Gastrocnemius medialis (tissue), 4 donors: Measurements from ENCODE around the gene YKT6. TPM values are rescaled to one million over a fixed set of nuclear protein-coding genes. Genes with fewer than 3 reads are reported as not detected.
A peak's percentile ranks its signal among the peaks of the same experiment; 100 is the strongest.

ENCODE experiments used
- ATAC-seq, 2 donors: fragments of 150-250 bp; one replicate each; pipeline ENCODE4 v1.9.1; 2016
- DNase-seq, 2 donors: peaks; one replicate each; pipeline ENCODE4 v3.0.0-alpha.2; 2019
- H3K27ac ChIP-seq, 4 donors: fragments of 200-600 bp; sonication (generic); 1 replicate in 1 of 4; 2 replicates in 3 of 4; pipeline ENCODE4 v1.5.1; 2016 to 2018; ENCODE audit warnings: mild to moderate bottlenecking in 2 of 4, moderate library complexity in 1 of 4
- H3K27me3 ChIP-seq, 3 donors: fragments of 200-600 bp; sonication (generic) in 2 of 3; 1 replicate in 1 of 3; 2 replicates in 2 of 3; pipeline versions ENCODE4 v1.5.1 to v1.6.0; 2016 to 2019; ENCODE audit warnings: mild to moderate bottlenecking in 1 of 3, moderate library complexity in 1 of 3
- H3K36me3 ChIP-seq, 2 donors: fragments of 200-600 bp; sonication (generic) in 1 of 2; one replicate each; pipeline ENCODE4 v1.5.1; 2017 to 2018
- H3K4me1 ChIP-seq, 2 donors: fragments of 200-600 bp; sonication (generic) in 1 of 2; one replicate each; pipeline ENCODE4 v1.5.1; 2016 to 2017; ENCODE audit warnings: mild to moderate bottlenecking in 2 of 2
- H3K4me3 ChIP-seq, 4 donors: fragments of 200-600 bp; sonication (generic) in 3 of 4; 1 replicate in 1 of 4; 2 replicates in 3 of 4; pipeline ENCODE4 v1.5.1; 2016 to 2019; ENCODE audit warnings: mild to moderate bottlenecking in 2 of 4
- H3K9me3 ChIP-seq, 3 donors: fragments of 200-600 bp; sonication (generic) in 2 of 3; 1 replicate in 1 of 3; 2 replicates in 2 of 3; pipeline ENCODE4 v1.5.1; 2016 to 2019
- CTCF ChIP-seq, 5 experiments: fragments of 450-650 bp in 3 of 5; fragments of 200-600 bp in 2 of 5; sonication (generic) in 2 of 5; IDR thresholded peaks in 4 of 5; conservative IDR thresholded peaks in 1 of 5; 1 replicate in 4 of 5; 2 replicates in 1 of 5; pipeline ENCODE4 v1.5.1; 2016 to 2019; ENCODE audit warnings: antibody characterized with exemption in 5 of 5, mild to moderate bottlenecking in 3 of 5, moderate library complexity in 3 of 5
- POLR2A ChIP-seq, 2 donors: fragments of 450-650 bp; IDR thresholded peaks; one replicate each; pipeline ENCODE4 v1.6.1; 2017; ENCODE audit warnings: antibody characterized with exemption in 2 of 2, mild to moderate bottlenecking in 2 of 2, moderate library complexity in 2 of 2
- in situ Hi-C, 4 donors: fragments of 200-750 bp; cut with MboI; loops; one replicate each; pipeline versions ENCODE4 v1.15.0 to v1.8.0; 2017; ENCODE audit warnings: low sequenced_read_pairs in 4 of 4
- intact Hi-C: fragments of 100-400 bp; cut with DNase I; formaldehyde crosslinking; loops from one replicate; pipeline ENCODE4 v1.15.1; 2023; ENCODE audit warnings: low total_unique reads
- total RNA-seq, 4 donors: library from RNA; depleted of rRNA; stranded (reverse); fragments of >200 nt; gene quantifications; one replicate each; pipeline versions ENCODE4 v1.1.0 to v1.2.3, GENCODE V29; 2016

The YKT6 gene
- total RNA-seq, 4 donors from 2014 or later = 37.9 to 79.5 (median 72.5) TPM

GRCh38 chr7:44223362-44224079 is 22.7 kb downstream of the YKT6 start:
- peaks cover 9 to 21% of the 10 kb centered on the region in 2 donors for H3K4me1 ChIP-seq
- TF ChIP-seq POLR2A (IDR thresholded peaks at IDR 0.05) (no peak), CTCF (IDR thresholded peaks at IDR 0.05 in 4 of 5, conservative IDR thresholded peaks at IDR 0.05 in 1 of 5) (no peak)
- ATAC-seq (no peak), DNase-seq (no peak)
- no peaks in the 10 kb centered on the region for H3K36me3 ChIP-seq
- in situ Hi-C loops = loop anchor here in 1 of 4 donors (25.0 kb wide), 1 partner anchor 264 kb away; the partner anchor contains the start of gene NUDCD3
- H3K27me3 ChIP-seq = no peaks in the 10 kb centered on the region
- H3K9me3 ChIP-seq = no peaks in the 10 kb centered on the region
- H3K27ac ChIP-seq = no peak overlapping the region
- intact Hi-C loops = no loop called here
- H3K4me3 ChIP-seq = no peak overlapping the region

GRCh38 chr7:44224080-44224973 is 23.5 kb downstream of the YKT6 start:
- Histone ChIP-seq H3K27ac (no peak overlapping the region), H3K9me3 (no peaks in the 10 kb centered on the region), H3K4me1 (peaks cover 9 to 15% of the 10 kb centered on the region in 2 donors), H3K27me3 (no peaks in the 10 kb centered on the region), H3K4me3 (no peak overlapping the region), H3K36me3 (no peaks in the 10 kb centered on the region)
- in situ Hi-C loops (loop anchor here in 1 of 4 donors (25.0 kb wide), 1 partner anchor 263 kb away; the partner anchor contains the start of gene NUDCD3), intact Hi-C loops (no loop called here)
- no peak for ATAC-seq
- TF ChIP-seq CTCF (IDR thresholded peaks at IDR 0.05 in 4 of 5, conservative IDR thresholded peaks at IDR 0.05 in 1 of 5) (no peak), POLR2A (IDR thresholded peaks at IDR 0.05) (no peak)
- DNase-seq = no peak

GRCh38 chr7:44224974-44225565 is 24.3 kb downstream of the YKT6 start:
- DNase-seq (no peak), ATAC-seq (no peak)
- intact Hi-C loops (no loop called here), in situ Hi-C loops (loop anchor here in 2 of 4 donors (25.0 kb wide), 1 partner anchor 262 kb away; the partner anchor contains the start of gene NUDCD3 (in 2 of the 2))
- Histone ChIP-seq H3K27ac (no peak overlapping the region), H3K9me3 (no peaks in the 10 kb centered on the region), H3K36me3 (no peaks in the 10 kb centered on the region), H3K4me3 (no peak overlapping the region), H3K27me3 (no peaks in the 10 kb centered on the region), H3K4me1 (peaks cover 9 to 15% of the 10 kb centered on the region in 2 donors)
- no peak for TF ChIP-seq POLR2A (IDR thresholded peaks at IDR 0.05)
- no peak for TF ChIP-seq CTCF (IDR thresholded peaks at IDR 0.05 in 4 of 5, conservative IDR thresholded peaks at IDR 0.05 in 1 of 5)

GRCh38 chr7:44225566-44226395 is 25.0 kb downstream of the YKT6 start:
- peak; percentile 56 to 70 for ATAC-seq
- DNase-seq = peak; percentile 43 to 63
- H3K36me3 ChIP-seq = no peaks in the 10 kb centered on the region
- peaks cover 9 to 15% of the 10 kb centered on the region in 2 donors for H3K4me1 ChIP-seq
- peak overlapping the region; percentile 33 to 70 (median 64) for H3K27ac ChIP-seq
- no peaks in the 10 kb centered on the region for H3K9me3 ChIP-seq
- H3K27me3 ChIP-seq = no peaks in the 10 kb centered on the region
- TF ChIP-seq CTCF (IDR thresholded peaks at IDR 0.05 in 4 of 5, conservative IDR thresholded peaks at IDR 0.05 in 1 of 5) (no peak), POLR2A (IDR thresholded peaks at IDR 0.05) (no peak)
- in situ Hi-C loops (loop anchor here in 1 of 4 donors (25.0 kb wide), 1 partner anchor 262 kb away; the partner anchor contains the start of gene NUDCD3), intact Hi-C loops (no loop called here)
- H3K4me3 ChIP-seq = peak overlapping the region in 1 of 4 donors; percentile 27
